SK-N-SH (cell line): ENCODE data around the gene KCNQ4. TPM values are rescaled to one million over a fixed set of nuclear protein-coding genes. Genes with fewer than 3 reads are reported as not detected.

ENCODE experiments used
- CTCF ChIA-PET: fragments of 300-600, 350-600 bp; formaldehyde crosslinking; extraction: SDS; loops from one replicate; lab custom pipeline; 2021; lab: Yijun Ruan, JAX
- POLR2A ChIA-PET: fragments of 350-600 bp; sonication (Branson Sonifier 250); formaldehyde crosslinking; extraction: SDS; loops from one replicate; lab custom pipeline; 2020; ENCODE audit warnings: antibody characterized with exemption, inconsistent platforms; lab: Yijun Ruan, JAX
- DNase-seq: peaks from one replicate; pipeline ENCODE4 v3.0.0; 2012
- H2AFZ ChIP-seq: fragments of 200-600 bp; sonication (generic); 2 replicates; pipeline ENCODE4 v1.8.1; 2016; ENCODE audit warnings: antibody characterized with exemption, mild to moderate bottlenecking, low read depth
- H3F3A ChIP-seq: fragments of 200-600 bp; sonication (generic); replicated peaks from 2 replicates; pipeline ENCODE3; 2016; ENCODE audit warnings: antibody characterized with exemption, mild to moderate bottlenecking; ENCODE audit not compliant: insufficient read depth
- H3K27ac ChIP-seq, 2 experiments: fragments of 200-500 bp in 1 of 2; fragments of 200-600 bp in 1 of 2; sonication (Bioruptor generic) in 1 of 2; sonication (generic), shearing (Covaris generic) in 1 of 2; 2 replicates each; pipeline versions ENCODE4 v1.5.1 to v1.6.1; 2014 to 2016; ENCODE audit warnings: low read depth in 2 of 2, inconsistent platforms in 1 of 2, low read length in 1 of 2, mild to moderate bottlenecking in 1 of 2, mixed read lengths in 1 of 2
- H3K27me3 ChIP-seq: fragments of 200-600 bp; sonication (generic), shearing (Covaris generic); 2 replicates; pipeline ENCODE4 v1.6.1; 2016; ENCODE audit warnings: mixed run types; ENCODE audit not compliant: insufficient read depth
- H3K36me3 ChIP-seq, 2 experiments: fragments of 200-500 bp in 1 of 2; fragments of 200-600 bp in 1 of 2; sonication (Bioruptor generic) in 1 of 2; sonication (generic) in 1 of 2; replicated peaks in 1 of 2; 2 replicates each; pipeline versions ENCODE3 to v1.5.1; 2014 to 2016; ENCODE audit warnings: low read length in 1 of 2, mild to moderate bottlenecking in 1 of 2; ENCODE audit not compliant: insufficient read depth in 2 of 2, control insufficient read depth in 1 of 2
- H3K4me1 ChIP-seq, 2 experiments: fragments of 200-500 bp in 1 of 2; fragments of 200-600 bp in 1 of 2; sonication (Bioruptor generic) in 1 of 2; sonication (generic), shearing (Covaris generic) in 1 of 2; 2 replicates each; pipeline versions ENCODE4 v1.5.1 to v1.6.1; 2014 to 2016; ENCODE audit warnings: low read depth in 1 of 2, low read length in 1 of 2, mixed run types in 1 of 2; ENCODE audit not compliant: insufficient read depth in 2 of 2, control insufficient read depth in 1 of 2
- H3K4me2 ChIP-seq: fragments of 200-600 bp; sonication (generic), shearing (Covaris generic); 2 replicates; pipeline ENCODE4 v1.6.1; 2017; ENCODE audit warnings: mixed run types
- H3K4me3 ChIP-seq, 2 experiments: fragments of 200-500 bp in 1 of 2; fragments of 200-600 bp in 1 of 2; sonication (Bioruptor generic) in 1 of 2; sonication (generic), shearing (Covaris generic) in 1 of 2; 2 replicates each; pipeline versions ENCODE4 v1.5.1 to v1.8.1; 2014 to 2016; ENCODE audit warnings: low read depth in 2 of 2, inconsistent platforms in 1 of 2, low read length in 1 of 2, mild to moderate bottlenecking in 1 of 2, mixed read lengths in 1 of 2, moderate library complexity in 1 of 2
- H3K79me2 ChIP-seq: fragments of 200-600 bp; sonication (generic); 2 replicates; pipeline ENCODE4 v1.8.1; 2017; ENCODE audit warnings: mild to moderate bottlenecking; ENCODE audit not compliant: insufficient read depth
- H3K9ac ChIP-seq: fragments of 200-600 bp; sonication (generic); 2 replicates; pipeline ENCODE4 v1.6.1; 2017; ENCODE audit warnings: mixed run types
- H3K9me2 ChIP-seq: fragments of 200-600 bp; sonication (generic); 2 replicates; pipeline ENCODE4 v1.6.1; 2017; ENCODE audit warnings: mixed run types
- H3K9me3 ChIP-seq: fragments of 200-600 bp; sonication (generic); 2 replicates; pipeline ENCODE4 v1.6.1; 2017; ENCODE audit warnings: mixed run types, mild to moderate bottlenecking, moderate library complexity
- H4K20me1 ChIP-seq: fragments of 200-600 bp; sonication (generic); 2 replicates; pipeline ENCODE4 v1.6.1; 2017; ENCODE audit warnings: mild to moderate bottlenecking, mixed run types; ENCODE audit not compliant: insufficient read depth
- ELF1 ChIP-seq: IDR thresholded peaks from 2 replicates; pipeline ENCODE4 v1.4.0; 2012
- EP300 ChIP-seq, 2 experiments: IDR thresholded peaks; 2 replicates each; pipeline versions ENCODE4 v1.4.0 to v1.6.1; 2012; ENCODE audit warnings: borderline replicate concordance in 1 of 2, low read depth in 1 of 2, low read length in 1 of 2
- EZH2phosphoT487 ChIP-seq: fragments of 200-600 bp; sonication (generic); IDR thresholded peaks from 2 replicates; pipeline ENCODE4 v1.6.1; 2017; ENCODE audit warnings: low read depth, mixed run types, mild to moderate bottlenecking, antibody characterized with exemption, moderate library complexity, borderline replicate concordance
- FOXJ3 ChIP-seq: sonication (generic); formaldehyde crosslinking; IDR thresholded peaks from 2 replicates; pipeline ENCODE4 v1.5.1; 2020; ENCODE audit warnings: mild to moderate bottlenecking, missing genetic modification reagents
- GABPA ChIP-seq: IDR thresholded peaks from 2 replicates; pipeline ENCODE4 v1.4.0; 2012; ENCODE audit warnings: low read depth, mild to moderate bottlenecking
- MEF2A ChIP-seq: IDR thresholded peaks from 2 replicates; pipeline ENCODE4 v1.4.0; 2012; ENCODE audit warnings: low read depth, borderline replicate concordance
- MXI1 ChIP-seq: IDR thresholded peaks from 2 replicates; pipeline ENCODE4 v1.6.1; 2012; ENCODE audit warnings: mild to moderate bottlenecking, low read depth, low read length, improper control_type of control experiment
- PBX3 ChIP-seq: IDR thresholded peaks from 2 replicates; pipeline ENCODE4; 2012
- POLR2AphosphoS5 ChIP-seq: IDR thresholded peaks from 2 replicates; pipeline ENCODE4 v1.6.1; 2012; ENCODE audit warnings: low read depth, low read length
- RAD21 ChIP-seq: IDR thresholded peaks from 2 replicates; pipeline ENCODE4 v1.6.1; 2012; ENCODE audit warnings: mild to moderate bottlenecking, low read length
- REST ChIP-seq: IDR thresholded peaks from 2 replicates; pipeline ENCODE4 v1.6.1; 2012; ENCODE audit warnings: mild to moderate bottlenecking, low read depth, low read length, moderate library complexity
- RFX5 ChIP-seq: IDR thresholded peaks from 2 replicates; pipeline ENCODE4 v1.6.1; 2012; ENCODE audit warnings: mild to moderate bottlenecking, improper control_type of control experiment, low read length
- SIN3A ChIP-seq: IDR thresholded peaks from 2 replicates; pipeline ENCODE4 v1.6.1; 2012; ENCODE audit warnings: low read depth, mild to moderate bottlenecking, low read length, moderate library complexity, borderline replicate concordance
- SMC3 ChIP-seq: IDR thresholded peaks from 2 replicates; pipeline ENCODE4 v1.6.1; 2012; ENCODE audit warnings: low read depth, low read length, improper control_type of control experiment
- TCF12 ChIP-seq: IDR thresholded peaks from 2 replicates; pipeline ENCODE4 v1.4.0; 2012
- TEAD4 ChIP-seq: IDR thresholded peaks from 2 replicates; pipeline ENCODE4 v1.4.0; 2012; ENCODE audit warnings: mild to moderate bottlenecking, borderline replicate concordance; ENCODE audit not compliant: insufficient read depth
- USF1 ChIP-seq: IDR thresholded peaks from 2 replicates; pipeline ENCODE4 v1.4.0; 2012; ENCODE audit warnings: low read depth, borderline replicate concordance
- YY1 ChIP-seq: IDR thresholded peaks from 2 replicates; pipeline ENCODE4 v1.4.0; 2012; ENCODE audit warnings: low read depth, mild to moderate bottlenecking
- WGBS: methylation state at CpG from one replicate; pipeline ENCODE4 v1.1.6; 2017; ENCODE audit warnings: low lambda C conversion rate; 5-methylcytosine and 5-hydroxymethylcytosine counted together
- polyA plus RNA-seq, 3 experiments: library from polyadenylated mRNA; depleted of rRNA; stranded (reverse); fragments of >200 nt; gene quantifications; 2 replicates each; pipeline ENCODE4 v1.2.3, GENCODE V29; 2012
- TF ChIP-seq, protein P1 (sequence below): IDR thresholded peaks from 2 replicates; pipeline ENCODE4 v1.4.0; 2012; ENCODE audit warnings: low read depth
- TF ChIP-seq, protein P2 (sequence below): IDR thresholded peaks from 2 replicates; pipeline ENCODE4 v1.4.0; 2012; ENCODE audit warnings: low read depth, borderline replicate concordance

KCNQ4 gene
- polyA plus RNA-seq, 1 of the 3 experiments (the other 2 are of a cell fraction): 0.15 TPM

DNA sequence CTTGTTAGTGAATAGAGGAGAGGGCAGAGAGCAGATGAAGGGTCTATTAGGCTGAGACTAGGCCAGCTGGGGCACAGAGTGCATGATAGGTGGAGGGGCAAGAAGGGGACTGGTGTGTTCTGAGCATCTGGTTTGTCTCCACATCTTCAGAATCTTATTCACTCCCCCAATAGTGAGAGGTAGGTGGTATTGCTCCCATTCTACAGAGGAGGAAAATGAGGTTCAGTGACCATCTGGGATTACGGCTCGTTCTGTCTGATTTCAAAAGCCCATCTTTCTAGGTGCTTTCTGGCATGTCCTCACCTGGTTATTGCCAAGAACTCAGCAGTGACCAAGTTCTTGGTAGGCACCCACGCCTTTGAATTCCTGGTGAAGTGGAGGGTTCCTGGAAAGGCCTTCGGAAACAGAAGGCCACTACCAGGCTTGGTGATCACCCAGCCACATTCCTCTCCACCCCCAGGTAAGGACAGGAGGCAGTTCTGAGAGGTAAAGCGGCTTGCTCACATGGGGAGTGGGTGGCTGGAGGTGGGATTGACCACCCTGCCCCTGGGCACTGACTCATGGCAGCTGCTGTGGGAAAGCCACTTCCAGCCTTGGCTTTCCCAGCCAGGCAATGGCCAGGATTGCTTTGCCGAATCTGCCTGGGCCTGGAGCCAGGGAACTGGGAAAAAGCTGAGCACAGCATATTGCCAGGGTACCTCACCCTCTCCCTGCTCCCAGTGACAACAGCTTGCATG is 97.4 kb downstream of the KCNQ4 start:
- WGBS: 92% methylated on average over 6 of the region's 6 CpGs
- DNase-seq: no peak
- H3K9me2 ChIP-seq: no peaks in the 10 kb centered on the region
- no peaks in the 10 kb centered on the region for H4K20me1 ChIP-seq
- POLR2A ChIA-PET: no interaction called here
- no peaks in the 10 kb centered on the region for H3K36me3 ChIP-seq
- peaks cover 32% of the 10 kb centered on the region for H3F3A ChIP-seq
- H3K4me1 ChIP-seq: peaks cover 7 to 20% of the 10 kb centered on the region in 2 experiments; a peak in 2 of 4 replicates
- no peak overlapping the region for H3K4me2 ChIP-seq
- no peaks in the 10 kb centered on the region for H3K9me3 ChIP-seq
- no peak overlapping the region for H2AFZ ChIP-seq
- H3K9ac ChIP-seq: no peak overlapping the region
- TF ChIP-seq, protein P1, sequence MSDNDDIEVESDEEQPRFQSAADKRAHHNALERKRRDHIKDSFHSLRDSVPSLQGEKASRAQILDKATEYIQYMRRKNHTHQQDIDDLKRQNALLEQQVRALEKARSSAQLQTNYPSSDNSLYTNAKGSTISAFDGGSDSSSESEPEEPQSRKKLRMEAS: no peak
- no peak for TF ChIP-seq POLR2AphosphoS5
- TF ChIP-seq ELF1: no peak
- no peak for TF ChIP-seq GABPA
- no peak for TF ChIP-seq MXI1
- TF ChIP-seq TEAD4: no peak
- TF ChIP-seq TCF12: no peak
- no peak for TF ChIP-seq FOXJ3 (CRISPR knock-in tag)
- no peak for TF ChIP-seq MEF2A
- TF ChIP-seq EP300 (IDR thresholded peaks at IDR 0.05; ENCODE audit: borderline replicate concordance in 1 of 2, low read depth in 1 of 2, low read length in 1 of 2): no peak
- no peak for TF ChIP-seq RAD21
- TF ChIP-seq RFX5: no peak
- no peak for TF ChIP-seq REST
- TF ChIP-seq SIN3A: no peak
- no peak for TF ChIP-seq YY1
- TF ChIP-seq SMC3: no peak
- TF ChIP-seq USF1: no peak
- TF ChIP-seq EZH2phosphoT487: no peak
- no peak for TF ChIP-seq PBX3
- TF ChIP-seq, protein P2, sequence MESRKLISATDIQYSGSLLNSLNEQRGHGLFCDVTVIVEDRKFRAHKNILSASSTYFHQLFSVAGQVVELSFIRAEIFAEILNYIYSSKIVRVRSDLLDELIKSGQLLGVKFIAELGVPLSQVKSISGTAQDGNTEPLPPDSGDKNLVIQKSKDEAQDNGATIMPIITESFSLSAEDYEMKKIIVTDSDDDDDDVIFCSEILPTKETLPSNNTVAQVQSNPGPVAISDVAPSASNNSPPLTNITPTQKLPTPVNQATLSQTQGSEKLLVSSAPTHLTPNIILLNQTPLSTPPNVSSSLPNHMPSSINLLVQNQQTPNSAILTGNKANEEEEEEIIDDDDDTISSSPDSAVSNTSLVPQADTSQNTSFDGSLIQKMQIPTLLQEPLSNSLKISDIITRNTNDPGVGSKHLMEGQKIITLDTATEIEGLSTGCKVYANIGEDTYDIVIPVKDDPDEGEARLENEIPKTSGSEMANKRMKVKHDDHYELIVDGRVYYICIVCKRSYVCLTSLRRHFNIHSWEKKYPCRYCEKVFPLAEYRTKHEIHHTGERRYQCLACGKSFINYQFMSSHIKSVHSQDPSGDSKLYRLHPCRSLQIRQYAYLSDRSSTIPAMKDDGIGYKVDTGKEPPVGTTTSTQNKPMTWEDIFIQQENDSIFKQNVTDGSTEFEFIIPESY: no peak
- TF ChIP-seq, all 33 proteins: peak for 0
- Histone ChIP-seq H3K27ac (no peak overlapping the region), H3K27me3 (no peaks in the 10 kb centered on the region), H3K79me2 (no peaks in the 10 kb centered on the region), H3K4me3 (no peak overlapping the region)
- CTCF ChIA-PET: no interaction called here
